ENCODE data around the gene CGA.

CGA gene

DNA sequence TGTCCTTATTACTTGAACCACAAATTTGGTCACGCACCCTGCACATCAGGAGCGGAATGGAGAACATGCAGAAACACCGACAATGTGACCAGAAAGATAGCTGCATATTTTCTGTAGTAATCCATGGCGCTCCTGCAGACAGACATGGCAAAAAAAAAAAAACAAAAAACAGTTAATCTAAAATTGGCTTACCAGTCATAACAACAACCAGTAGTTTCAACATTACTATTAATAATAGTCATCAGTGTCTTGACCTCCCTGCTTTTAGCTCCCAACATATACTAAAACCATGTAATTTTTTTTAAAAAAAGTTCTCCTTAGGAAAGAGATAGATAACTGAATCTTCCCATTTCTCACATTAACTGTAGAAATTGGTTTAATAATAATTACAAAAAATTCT is 6.8 kb downstream of the CGA start:
- no peak for DNase-seq

DNA sequence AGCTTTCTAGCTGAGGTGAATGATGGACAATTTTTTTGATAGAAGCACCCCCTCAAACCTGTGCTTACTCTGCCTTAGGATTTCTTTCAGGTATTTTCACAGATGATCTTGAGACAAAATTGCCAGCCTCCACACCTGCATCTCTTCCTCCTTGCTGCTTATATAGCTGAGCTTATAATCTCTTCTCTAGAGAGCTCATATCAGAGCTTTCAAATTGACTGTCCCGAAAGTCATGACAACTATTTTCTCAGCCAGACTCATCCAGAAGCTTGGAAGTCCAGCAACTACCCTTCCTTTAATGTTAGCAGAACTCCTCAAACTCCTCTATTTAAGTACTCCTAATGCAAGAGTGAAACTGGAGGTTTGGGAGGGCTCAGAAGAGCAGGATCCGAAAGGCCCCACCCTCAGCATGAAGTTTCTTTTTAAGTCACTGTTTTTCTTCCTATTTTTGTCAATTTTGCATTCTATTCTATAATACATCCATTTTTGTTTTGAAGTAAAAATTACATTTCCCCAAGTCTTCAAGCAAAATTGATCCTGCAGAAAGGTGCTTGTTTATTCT is 12.7 kb downstream of the CGA start:
- no peak for DNase-seq

DNA sequence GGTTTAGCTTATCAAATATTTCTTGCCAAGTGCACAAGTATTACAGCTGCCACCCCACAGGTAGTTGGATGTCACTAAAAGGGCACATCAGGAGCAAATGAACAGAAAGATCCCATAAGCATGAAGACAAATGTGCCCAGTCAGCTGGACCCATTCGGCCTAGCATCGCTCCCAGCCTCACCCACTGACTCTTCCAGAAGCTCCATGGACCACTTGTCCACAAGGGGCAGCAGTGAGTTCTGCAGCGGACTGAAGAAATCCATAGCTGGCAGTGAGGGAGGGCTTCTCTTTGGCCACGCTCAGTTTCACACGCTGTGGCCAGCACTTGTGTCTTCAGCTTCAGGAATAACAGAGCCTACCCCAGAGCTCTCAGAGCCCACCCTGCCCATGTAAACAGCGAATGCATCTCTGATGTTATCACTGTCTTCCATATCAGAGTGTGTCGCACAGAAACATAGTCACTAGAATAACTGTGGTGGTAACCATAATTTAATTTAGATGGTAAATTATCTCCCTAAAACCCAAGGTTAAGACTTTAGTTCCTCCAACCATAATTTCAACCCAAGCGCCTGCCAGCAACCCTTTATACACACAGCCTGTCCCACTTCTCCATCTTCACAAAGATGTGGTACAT is 15.8 kb downstream of the CGA start:
- peak; percentile 16 to 66 (median 54) for DNase-seq

- DNase-seq = no peak
Observed at GRCh38 chr6:87075168-87075567, 19.7 kb downstream of the CGA start.

GRCh38 chr6:87074101-87074621 is 20.7 kb downstream of the CGA start:
- DNase-seq = no peak

DNA sequence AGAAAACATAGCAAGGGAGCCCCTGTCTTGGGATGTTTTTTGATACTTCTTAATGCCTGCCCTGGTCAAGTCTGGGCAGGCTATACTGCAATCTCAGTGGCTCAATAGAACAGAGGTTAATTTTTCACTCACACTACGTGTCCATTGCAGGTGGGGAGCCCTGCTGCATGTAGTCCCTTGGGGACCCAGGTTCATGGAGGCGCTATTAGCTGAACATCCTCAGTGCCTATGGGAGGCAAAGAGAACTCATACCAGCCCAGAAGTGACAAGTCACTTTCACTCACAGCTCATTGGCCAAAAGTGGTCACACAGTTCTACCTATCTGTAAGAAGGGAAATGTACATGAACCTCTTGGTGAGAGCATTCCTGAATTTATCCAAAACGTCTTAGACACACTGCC is 23.2 kb downstream of the CGA start:
- no peak for DNase-seq

GRCh38 chr6:87070741-87071140 is 24.2 kb downstream of the CGA start:
- DNase-seq = no peak

DNA sequence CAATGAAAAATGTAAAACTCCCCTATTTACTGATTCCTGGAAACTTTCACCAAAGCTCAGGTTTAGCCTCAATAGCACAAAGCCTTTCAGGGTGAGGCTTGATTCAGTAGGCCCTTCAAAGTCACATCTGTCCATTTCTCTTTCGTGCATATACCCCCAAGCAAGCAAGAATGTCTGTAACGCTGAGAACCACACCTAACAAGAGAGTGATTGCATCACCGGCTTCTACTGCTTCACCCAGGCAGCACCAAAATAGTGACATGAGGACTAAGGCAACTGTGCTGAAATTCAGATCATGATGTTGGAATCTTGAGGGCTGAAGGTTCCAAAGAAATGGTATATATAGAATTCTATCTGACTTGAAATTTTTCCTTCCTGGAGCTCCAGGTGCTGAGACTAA is 26.1 kb downstream of the CGA start:
- no peak for DNase-seq

DNA sequence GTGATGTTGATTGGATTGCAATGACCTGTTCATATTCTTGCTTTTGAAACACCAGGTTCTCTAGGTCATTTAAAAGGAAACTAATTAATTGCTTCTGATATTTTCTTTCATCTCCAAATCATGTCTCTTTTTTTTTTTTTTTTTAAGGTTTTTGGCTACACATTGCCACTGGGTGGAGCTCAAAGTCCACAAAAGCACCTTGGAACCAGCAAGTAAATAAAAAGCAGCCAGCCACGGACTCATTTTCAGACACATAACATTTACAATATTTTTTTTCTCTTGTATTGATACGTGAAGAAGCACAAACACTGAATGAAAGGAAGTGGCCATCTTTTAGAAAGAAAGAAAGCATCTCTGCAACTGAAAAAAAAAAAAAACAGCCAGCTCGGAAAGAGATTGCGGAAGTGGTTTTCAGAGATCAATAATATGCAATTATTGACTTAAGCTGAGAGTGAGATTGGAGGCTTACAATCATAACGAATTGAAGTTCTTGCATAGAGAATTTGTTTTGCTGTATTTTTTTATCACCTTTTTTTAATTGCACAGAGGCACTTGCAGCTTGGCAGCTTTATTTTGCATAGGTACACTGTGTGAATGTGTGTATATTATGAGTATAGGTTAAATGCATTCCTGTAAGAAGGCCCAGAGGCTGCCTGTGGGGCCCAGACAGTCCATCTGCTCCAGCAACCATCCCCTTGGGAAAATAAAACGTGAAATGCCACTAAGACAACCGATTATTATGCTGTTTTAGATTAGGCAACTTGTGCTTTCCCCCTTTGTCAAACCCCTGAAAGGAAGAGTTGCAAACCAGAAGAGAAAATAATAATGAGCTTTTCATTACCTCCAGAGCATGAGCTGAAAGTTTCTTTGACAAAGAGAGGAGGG is 28.2 kb downstream of the CGA start:
- DNase-seq = peak; percentile 23 to 87 (median 64)

DNA sequence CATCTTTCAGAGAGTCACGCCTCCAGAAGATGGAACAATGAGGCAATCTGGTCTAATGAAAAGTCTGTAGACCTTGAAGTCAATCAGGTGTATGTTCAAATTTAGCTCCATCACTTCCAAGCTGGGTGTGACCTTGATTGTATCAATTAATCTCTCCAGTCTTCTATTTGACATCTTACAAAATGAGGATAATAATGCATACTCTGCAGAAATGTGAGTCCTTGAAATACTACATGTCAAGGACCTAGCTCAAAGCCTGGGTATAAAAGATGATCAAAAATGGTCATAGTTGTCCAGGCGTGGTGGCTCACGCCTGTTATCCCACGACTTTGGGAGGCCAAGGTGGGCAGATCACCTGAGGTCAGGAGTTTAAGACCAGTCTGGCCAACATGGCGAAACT is 29.8 kb downstream of the CGA start:
- DNase-seq = no peak

- no peak for DNase-seq
Observed at GRCh38 chr6:87059943-87060342, 35.0 kb downstream of the CGA start.

DNA sequence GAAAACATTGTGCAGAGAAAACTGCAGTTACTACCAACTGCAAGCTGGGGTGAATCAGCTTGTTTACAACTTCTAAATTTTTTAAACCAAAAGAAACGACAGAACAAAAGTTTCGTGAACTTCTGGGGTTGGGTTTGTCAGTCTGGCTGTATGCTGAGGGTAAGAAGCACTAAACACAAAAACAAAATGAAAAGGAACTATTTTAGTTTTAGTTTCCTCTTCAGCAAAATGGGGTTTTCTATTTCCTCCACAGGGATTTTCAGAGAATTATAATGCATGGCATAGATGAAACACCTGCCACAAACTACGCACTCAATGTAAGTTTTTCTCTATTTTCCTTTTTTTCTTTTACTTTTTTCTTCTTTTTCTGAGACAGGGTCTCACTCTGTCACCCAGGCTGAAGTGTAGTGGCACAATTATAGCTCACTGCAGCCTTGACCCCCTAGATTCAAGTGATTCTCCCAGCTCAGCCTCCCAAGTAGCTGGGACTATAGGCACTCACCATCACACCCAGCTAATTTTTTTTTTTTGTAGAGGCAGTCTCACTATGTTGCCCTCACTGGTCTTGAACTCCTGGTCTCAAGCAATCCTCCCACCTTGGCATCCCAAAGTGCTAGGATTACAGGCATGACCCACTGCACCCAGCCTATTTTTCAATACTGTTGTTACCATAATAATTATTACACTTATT is 40.6 kb downstream of the CGA start:
- DNase-seq = no peak

GRCh38 chr6:87053312-87053711 is 41.6 kb downstream of the CGA start:
- DNase-seq = no peak

DNA sequence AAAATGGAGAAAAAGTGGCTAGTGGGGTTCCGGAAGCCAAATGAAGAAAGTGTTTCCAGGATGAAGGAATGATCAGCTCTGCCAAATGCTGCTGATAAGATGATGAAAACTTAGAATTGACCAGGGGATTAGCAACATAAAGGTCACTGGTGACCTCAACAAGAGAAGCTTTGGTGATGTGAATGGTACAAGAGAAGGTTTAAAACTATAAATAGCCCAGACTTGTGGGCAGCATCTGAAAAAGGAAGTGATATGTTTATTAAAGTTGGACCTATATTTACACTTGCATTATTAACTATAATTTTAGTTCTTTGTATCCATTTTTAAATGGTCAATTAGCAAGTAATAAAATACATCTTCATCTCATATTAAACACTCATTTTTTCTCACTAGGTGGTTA is 45.1 kb downstream of the CGA start:
- DNase-seq = peak in 1 of 3 experiments; percentile 33

- DNase-seq = no peak
Observed at GRCh38 chr6:87045521-87046075, 49.3 kb downstream of the CGA start.

GRCh38 chr6:87040729-87041128 is 54.2 kb downstream of the CGA start:
- DNase-seq = no peak

Data from NCI-H1417 (cell line).